Stimulated activated CD8-positive, alpha-beta memory T cell treated with anti-CD3 and anti-CD28 coated beads, Interleukin-7, amount 100 ng/mL, for 24 hours (primary cell): ENCODE results near the gene CHRD.
"Not testable (repeated sequence)": the region's sequence is repeated elsewhere in the genome, so short reads cannot be mapped to it uniquely, and the experiment has no call there.

Source experiments
- DNase-seq: peaks from one replicate; pipeline ENCODE4 v3.0.0-alpha.2; 2020; ENCODE audit warnings: low read depth

Gene CHRD

GRCh38 chr3:184379358-184380184, at the start of gene CHRD:
TSS of gene CHRD (plus strand) at chr3:184380054. CDS start at chr3:184380319, 265 bp downstream.
- DNase-seq, result no peak

DNA sequence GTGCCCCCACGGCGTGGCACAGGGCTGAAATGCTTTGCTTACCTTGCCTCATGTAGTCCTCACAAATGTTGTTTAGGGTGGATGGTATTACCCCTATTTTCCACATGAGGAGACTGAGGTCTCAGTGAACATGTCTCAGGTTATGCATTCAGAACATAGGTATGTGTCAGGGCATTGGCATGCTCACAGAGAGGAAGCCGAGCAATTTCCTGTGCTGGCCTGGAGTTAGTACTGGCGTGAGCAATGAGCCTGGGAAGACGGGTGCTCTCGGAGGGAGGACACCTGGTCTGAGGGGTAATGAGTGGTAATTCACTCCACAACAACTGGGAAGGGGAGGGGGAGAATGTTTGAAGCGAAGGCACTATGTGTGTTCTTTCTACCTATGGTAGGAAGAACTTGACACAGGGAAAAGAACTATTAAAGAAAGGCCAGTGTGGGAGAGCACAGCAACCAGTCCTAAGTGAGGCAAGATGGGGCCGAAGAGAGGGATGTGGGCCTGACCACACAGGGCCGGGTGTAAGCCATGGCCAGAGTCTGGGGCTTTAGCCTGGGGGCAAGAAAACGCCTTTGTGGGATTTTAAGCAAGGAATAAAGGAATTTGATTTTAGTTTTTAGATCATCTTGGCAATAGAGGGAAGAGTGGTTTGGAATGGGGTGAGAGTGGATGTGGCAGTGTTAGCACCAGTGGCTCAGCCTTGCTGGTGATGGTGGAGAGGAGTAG, 47.3 kb upstream of the CHRD start:
- DNase-seq, result no peak

GRCh38 chr3:184333190-184333589, 46.7 kb upstream of the CHRD start:
- DNase-seq, result no peak

GRCh38 chr3:184333700-184334099, 46.2 kb upstream of the CHRD start:
- DNase-seq, result no peak

DNA sequence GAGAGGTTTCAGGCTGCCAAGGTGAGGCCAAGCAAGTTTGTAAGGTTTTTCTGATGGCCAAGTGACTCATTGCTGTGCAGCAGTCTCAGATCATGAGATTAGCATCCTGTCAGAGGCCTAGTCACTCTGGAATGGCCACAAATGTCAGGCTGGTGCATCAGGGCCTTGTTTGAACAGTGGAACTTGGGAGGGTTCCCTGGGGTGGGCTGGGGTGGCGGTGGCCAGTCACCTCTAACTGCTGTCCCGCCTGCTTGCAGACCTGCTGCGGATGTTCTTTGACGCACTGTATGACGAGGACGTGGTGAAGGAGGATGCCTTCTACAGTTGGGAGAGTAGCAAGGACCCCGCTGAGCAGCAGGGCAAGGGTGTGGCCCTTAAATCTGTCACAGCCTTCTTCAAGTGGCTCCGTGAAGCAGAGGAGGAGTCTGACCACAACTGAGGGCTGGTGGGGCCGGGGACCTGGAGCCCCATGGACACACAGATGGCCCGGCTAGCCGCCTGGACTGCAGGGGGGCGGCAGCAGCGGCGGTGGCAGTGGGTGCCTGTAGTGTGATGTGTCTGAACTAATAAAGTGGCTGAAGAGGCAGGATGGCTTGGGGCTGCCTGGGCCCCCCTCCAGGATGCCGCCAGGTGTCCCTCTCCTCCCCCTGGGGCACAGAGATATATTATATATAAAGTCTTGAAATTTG, 45.2 kb upstream of the CHRD start:
- no peak for DNase-seq

- DNase-seq, result no peak
Observed at GRCh38 chr3:184335291-184335660, 44.6 kb upstream of the CHRD start.

DNA sequence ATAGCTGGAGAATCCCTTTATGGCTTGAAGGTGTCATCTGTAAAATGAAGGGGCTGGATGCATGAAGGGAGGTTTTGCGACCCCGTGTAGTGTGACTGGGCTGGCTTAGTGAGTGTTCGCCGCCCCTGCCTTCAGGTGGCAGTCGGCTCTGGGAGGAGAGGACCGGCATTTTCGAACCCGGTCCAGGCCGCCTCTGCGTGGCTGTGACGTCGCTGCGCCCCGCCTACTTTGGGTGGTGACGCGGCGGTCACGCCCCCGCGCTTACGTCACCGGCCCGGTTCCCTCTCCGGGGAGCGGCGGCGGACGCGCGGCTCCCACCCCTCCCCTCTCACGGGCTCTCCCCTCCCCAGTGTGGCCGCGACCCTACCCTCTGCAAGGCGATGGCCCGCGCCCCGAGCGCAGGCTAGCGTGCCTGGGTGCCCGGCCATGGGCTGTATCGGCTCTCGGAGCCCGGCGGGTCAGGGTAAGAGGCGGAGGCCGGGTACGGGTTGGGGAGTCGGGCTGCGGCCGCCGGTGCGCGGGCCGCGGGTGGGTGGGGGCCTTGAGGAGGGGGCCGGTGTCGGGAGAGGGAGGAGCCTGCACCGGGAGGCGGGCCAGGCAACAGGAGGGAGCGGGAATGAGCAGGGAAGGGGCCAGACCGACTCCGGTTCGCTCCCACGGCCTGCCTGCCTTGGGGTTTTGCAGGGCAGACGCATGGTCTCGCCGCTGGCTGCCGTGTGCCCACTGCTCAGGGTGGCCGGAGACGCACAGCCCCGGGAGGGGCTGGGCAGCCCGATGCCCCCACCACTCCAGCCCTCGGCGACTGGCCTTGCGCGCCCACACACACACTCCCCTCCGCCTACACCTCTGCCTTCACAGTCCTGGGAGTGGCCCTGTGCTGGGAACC, 44.0 kb upstream of the CHRD start:
- DNase-seq, result peak; percentile 76

DNA sequence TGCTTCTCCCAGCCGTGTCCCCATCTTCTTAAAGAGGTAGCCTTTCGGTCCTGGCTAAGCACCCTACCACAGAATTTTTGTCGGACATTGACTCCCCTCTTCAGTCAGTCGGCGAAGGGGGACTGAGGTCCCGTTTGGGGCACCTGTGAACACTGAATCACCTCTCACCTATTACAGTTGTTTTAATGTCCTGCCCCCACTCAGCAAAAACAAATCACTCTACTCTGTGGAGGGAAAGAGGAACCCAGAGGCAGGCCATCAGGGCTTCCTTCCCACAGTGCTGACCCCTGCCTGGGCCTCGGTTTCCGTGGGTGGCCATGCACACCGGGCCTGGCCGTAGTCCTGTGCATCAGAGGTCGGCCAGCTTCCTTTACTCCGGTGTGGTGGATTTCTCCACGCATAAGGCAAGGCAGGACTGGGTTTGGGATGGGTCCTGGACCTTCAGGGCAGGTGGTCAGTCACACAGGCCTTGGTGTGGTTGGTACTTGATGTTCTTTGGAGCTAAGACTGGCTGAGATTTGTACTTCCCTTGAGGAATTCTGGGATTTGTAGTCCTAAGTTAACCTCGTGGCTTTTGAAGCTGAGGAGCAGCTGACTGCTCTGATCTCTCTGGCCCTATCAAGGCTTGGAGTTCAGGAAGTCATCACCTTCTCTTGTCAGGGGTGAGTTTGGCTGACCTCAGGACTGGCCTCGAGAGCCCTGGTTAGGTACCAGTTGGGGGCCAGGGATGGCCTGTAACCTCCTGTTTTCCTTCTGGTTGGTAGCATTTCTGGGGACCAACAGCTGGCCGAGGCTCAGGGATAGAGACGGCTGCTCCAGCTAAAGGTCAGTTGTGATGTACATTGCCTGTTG, 43.1 kb upstream of the CHRD start:
- DNase-seq, result no peak

GRCh38 chr3:184337399-184337714, 42.5 kb upstream of the CHRD start, which contains the start of gene FAM131A:
TSS of gene FAM131A (plus strand) at chr3:184337600. CDS start at chr3:184337631, 31 bp downstream.
- DNase-seq, result no peak

- no peak for DNase-seq
Observed at GRCh38 chr3:184337981-184338380, 41.9 kb upstream of the CHRD start.

DNA sequence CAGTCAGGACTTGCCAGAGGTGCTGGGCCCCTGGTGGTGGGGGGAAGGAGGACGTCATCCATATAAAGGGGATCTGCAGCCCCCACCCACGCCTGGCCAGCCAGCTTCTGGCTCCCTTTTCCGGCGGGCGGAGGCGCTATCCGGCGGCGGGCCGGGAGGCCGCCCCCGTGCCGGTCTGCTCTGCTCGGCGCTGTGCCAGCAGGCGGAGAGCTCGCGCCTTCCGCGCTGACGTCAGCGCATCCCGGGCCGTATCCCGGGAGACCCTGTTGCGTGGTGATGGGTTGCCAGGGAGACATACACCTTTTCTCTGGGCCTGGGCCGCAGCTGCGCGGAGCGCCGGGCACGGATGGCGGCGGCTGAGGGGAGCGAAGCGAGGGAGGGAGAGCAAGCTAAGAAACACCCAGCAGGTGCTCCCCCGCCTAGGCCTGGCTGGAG, 41.3 kb upstream of the CHRD start:
- DNase-seq, result no peak

DNA sequence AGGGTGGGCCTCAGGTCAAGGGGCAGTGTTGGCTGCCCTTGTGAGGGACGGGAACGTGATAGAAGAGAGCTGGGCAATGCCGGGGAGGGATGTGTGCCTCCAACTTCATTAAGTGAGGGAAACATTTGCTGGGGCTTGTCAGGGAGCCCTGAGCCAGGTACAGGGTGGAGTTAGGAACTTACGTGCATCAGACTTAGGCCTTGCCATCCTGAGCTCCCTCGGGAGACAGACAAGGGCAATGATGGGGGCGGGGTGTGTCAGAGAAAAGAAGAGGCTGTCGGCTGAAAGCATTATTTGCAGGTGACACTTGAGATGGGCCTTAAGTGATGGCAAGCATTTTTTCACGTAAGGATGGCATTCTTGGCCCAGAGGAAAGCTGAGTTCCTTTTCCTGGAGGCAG, 40.9 kb upstream of the CHRD start:
- no peak for DNase-seq

- not testable (repeated sequence) for DNase-seq
Observed at GRCh38 chr3:184339451-184340135, 40.3 kb upstream of the CHRD start.

GRCh38 chr3:184341925-184342324, 37.9 kb upstream of the CHRD start:
- DNase-seq, result no peak

- DNase-seq, result no peak
Observed at GRCh38 chr3:184343200-184343876, 36.5 kb upstream of the CHRD start.

GRCh38 chr3:184344579-184345316, 35.1 kb upstream of the CHRD start:
- DNase-seq, result no peak

DNA sequence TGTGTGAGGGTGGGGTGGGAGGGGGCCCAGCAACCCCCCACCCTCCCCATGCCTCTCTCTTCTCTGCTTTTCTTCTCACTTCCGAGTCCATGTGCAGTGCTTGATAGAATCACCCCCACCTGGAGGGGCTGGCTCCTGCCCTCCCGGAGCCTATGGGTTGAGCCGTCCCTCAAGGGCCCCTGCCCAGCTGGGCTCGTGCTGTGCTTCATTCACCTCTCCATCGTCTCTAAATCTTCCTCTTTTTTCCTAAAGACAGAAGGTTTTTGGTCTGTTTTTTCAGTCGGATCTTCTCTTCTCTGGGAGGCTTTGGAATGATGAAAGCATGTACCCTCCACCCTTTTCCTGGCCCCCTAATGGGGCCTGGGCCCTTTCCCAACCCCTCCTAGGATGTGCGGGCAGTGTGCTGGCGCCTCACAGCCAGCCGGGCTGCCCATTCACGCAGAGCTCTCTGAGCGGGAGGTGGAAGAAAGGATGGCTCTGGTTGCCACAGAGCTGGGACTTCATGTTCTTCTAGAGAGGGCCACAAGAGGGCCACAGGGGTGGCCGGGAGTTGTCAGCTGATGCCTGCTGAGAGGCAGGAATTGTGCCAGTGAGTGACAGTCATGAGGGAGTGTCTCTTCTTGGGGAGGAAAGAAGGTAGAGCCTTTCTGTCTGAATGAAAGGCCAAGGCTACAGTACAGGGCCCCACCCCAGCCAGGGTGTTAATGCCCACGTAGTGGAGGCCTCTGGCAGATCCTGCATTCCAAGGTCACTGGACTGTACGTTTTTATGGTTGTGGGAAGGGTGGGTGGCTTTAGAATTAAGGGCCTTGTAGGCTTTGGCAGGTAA, 34.3 kb upstream of the CHRD start:
- DNase-seq, result no peak
